ENCODE measurements around the gene SDR9C7. TPM values are rescaled to one million over a fixed set of nuclear protein-coding genes. Genes with fewer than 3 reads are reported as not detected.

The SDR9C7 gene
- 0.54 TPM in 1 of 2 replicates, not detected in the other for polyA plus RNA-seq

DNA sequence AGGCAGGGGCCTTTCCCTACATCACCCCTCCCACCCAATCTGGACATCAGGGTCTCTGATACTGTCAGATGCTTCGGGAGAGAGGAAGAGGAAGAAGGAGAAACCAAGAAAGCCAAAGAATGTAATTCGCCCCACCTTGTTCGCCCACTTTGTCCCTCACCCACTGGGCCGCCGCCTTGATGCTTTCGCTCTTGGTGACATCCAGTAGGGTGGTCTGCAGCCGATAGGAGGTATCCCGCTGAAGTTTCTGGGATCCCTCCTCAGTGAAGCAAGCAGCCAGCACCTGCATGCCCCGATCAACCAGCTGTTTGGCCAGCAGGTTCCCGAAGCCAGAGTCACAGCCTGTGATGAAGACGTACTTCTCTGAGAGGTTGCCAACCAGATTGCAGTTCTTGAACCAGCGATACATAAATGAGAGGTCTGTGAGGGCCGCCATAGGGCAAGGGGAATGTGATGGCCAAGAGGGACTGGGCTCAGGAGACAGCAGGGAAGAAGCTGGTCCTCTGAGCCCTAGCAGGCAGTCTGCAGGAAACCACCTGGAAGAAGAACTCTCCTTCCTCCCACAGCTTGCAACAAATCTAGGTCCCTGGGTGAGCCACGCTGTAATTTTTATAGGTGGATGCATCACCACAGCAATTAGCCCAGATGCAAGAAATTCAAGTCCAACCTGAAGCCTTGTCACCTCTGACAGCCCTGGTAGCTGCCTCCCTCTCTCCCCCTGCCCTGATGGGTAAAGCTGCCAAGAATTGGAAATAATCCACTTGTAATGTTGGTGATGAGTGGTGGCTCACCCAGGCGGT, at the start of gene SDR9C7:
TSS of gene SDR9C7 (minus strand) at position 583 of the 800 bp plus-strand sequence. CDS start at position 436, 147 bp downstream.

DNA sequence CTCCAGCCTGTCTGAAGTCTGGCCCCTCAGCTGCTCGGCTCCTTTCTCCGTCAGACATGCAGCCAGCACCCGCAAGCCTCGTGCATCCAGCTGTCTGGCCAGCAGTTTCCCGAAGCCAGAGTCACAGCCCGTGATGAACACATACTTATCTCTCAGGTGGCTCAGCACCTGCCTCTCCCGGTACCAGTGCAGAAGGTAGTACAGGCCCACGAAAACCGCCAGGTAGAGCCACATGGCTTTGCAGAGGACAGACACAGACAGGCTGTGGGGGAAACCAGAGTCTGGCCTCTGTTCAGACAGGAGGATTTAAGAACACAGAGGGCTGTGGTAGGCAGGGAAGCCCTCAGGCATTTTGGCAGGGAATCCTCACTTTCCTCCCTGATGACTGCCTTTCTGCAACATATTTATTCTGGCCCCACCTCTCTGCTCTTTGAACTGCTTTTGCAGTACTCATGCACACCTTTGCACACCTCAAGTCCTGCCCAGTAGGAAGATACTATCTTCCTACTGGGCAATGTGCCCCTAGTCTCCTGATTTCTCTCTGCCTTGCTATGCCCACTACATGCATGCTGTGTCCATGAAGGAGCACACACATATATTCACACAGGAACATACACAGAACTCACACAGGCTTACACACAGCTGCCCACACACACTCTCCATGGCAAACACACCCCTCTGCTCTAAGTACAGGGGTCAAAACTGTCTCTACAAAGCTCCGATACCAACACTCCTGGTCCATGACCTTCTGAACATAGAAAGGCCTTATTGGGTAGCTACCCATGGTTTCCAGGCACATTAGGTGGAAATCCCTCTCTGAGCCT, 23.2 kb upstream of the SDR9C7 start, which contains the start of gene RDH16:
TSS of gene RDH16 (minus strand) at position 380 of the 824 bp plus-strand sequence. CDS start at position 234, 146 bp downstream.

Other genes with a start within 250 kb of the SDR9C7 start
- 186 and 202 TPM in 2 replicates for gene PTGES3, start 246.1 kb downstream of the SDR9C7 start, polyA plus RNA-seq
- gene NACA, start 209.1 kb downstream of the SDR9C7 start, polyA plus RNA-seq, result 903 and 969 TPM in 2 replicates
- 6.0 and 11.7 TPM in 2 replicates for gene PRIM1, start 182.1 kb downstream of the SDR9C7 start, polyA plus RNA-seq
- gene HSD17B6, start 171.1 kb downstream of the SDR9C7 start, polyA plus RNA-seq, result 21.1 and 25.0 TPM in 2 replicates
- gene RDH16, start 23.2 kb upstream of the SDR9C7 start, polyA plus RNA-seq, result not detected in 2 replicates
- gene ZBTB39, start 72.1 kb upstream of the SDR9C7 start, polyA plus RNA-seq, result 0.34 and 0.89 TPM in 2 replicates
- gene TAC3, start 82.1 kb upstream of the SDR9C7 start, polyA plus RNA-seq, result not detected in 2 replicates
- not detected in 2 replicates for gene MYO1A, start 115.7 kb upstream of the SDR9C7 start, polyA plus RNA-seq
- 1.6 and 2.2 TPM in 2 replicates for gene NEMP1, start 144.4 kb upstream of the SDR9C7 start, polyA plus RNA-seq
- gene NAB2, start 154.7 kb upstream of the SDR9C7 start, polyA plus RNA-seq, result 0.76 and 2.1 TPM in 2 replicates
- 1.5 TPM in 1 of 2 replicates, not detected in the other for gene STAT6, start 177.0 kb upstream of the SDR9C7 start, polyA plus RNA-seq
- 6.2 and 8.6 TPM in 2 replicates for gene LRP1, start 194.1 kb upstream of the SDR9C7 start, polyA plus RNA-seq
- gene LRP1-AS, start 213.2 kb upstream of the SDR9C7 start, polyA plus RNA-seq, result not detected in 2 replicates

Data from Purkinje cell (primary cell).